GM12875 (cell line): ENCODE data around the gene ARL15.
"Not testable (repeated sequence)": the region's sequence is repeated elsewhere in the genome, so short reads cannot be mapped to it uniquely, and the experiment has no call there.

Source experiments
- H3K4me3 ChIP-seq: one replicate; pipeline ENCODE4 v1.5.1; 2011; ENCODE audit warnings: low read depth, low read length, control low read depth
- TF ChIP-seq, protein P1 (sequence below): IDR thresholded peaks from 2 replicates; pipeline ENCODE4 v1.5.1; 2011; ENCODE audit warnings: low read depth, mild to moderate bottlenecking, control low read depth, inconsistent platforms, low read length, moderate library complexity, borderline replicate concordance; ENCODE audit not compliant: insufficient read depth

The ARL15 gene

GRCh38 chr5:54045077-54045792 lies 265.1 kb downstream of the ARL15 start:
- no peak overlapping the region for H3K4me3 ChIP-seq
- TF ChIP-seq, protein P1, sequence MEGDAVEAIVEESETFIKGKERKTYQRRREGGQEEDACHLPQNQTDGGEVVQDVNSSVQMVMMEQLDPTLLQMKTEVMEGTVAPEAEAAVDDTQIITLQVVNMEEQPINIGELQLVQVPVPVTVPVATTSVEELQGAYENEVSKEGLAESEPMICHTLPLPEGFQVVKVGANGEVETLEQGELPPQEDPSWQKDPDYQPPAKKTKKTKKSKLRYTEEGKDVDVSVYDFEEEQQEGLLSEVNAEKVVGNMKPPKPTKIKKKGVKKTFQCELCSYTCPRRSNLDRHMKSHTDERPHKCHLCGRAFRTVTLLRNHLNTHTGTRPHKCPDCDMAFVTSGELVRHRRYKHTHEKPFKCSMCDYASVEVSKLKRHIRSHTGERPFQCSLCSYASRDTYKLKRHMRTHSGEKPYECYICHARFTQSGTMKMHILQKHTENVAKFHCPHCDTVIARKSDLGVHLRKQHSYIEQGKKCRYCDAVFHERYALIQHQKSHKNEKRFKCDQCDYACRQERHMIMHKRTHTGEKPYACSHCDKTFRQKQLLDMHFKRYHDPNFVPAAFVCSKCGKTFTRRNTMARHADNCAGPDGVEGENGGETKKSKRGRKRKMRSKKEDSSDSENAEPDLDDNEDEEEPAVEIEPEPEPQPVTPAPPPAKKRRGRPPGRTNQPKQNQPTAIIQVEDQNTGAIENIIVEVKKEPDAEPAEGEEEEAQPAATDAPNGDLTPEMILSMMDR: no peak

DNA sequence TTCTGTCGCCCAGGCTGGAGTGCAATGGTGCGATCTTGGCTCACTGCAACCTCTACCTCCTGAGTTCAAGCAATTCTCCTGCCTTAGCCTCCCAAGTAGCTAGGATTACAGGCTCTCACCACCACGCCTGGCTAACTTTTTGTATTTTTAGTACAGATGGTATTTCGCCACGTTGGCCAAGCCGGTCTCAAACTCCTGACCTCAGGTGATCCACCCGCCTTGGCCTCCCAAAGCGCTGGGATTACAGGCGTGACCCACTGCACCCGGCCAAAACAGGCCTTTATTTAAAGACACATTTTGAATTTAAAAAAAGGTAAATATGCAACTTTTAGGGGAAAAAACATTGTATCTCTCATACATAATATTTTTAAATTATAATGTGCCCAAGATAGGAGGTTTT lies 266.1 kb downstream of the ARL15 start:
- not testable (repeated sequence) for H3K4me3 ChIP-seq

GRCh38 chr5:54040804-54041203 lies 269.6 kb downstream of the ARL15 start:
- TF ChIP-seq, protein P1: no peak
- H3K4me3 ChIP-seq: no peak overlapping the region

DNA sequence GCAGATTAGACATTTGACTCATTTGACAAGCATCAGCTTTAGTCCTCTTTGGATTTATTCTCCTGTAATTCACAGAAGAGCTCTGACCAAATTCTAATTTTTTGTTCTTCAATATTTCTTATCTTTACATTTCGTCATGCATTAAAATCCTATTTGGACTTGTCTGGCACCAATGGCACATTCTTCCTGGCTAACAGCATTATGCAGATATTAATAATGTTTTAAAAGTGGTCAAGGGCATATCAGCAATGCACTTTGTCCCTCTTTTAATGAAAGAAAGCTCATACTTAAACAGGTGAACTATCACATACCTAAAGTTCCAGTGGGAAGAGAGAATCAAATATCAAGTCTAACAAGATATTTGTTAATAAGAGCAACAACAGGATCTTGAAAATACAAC lies 270.4 kb downstream of the ARL15 start:
- no peak overlapping the region for H3K4me3 ChIP-seq
- TF ChIP-seq, protein P1: no peak

GRCh38 chr5:54037205-54037604 lies 273.2 kb downstream of the ARL15 start:
- TF ChIP-seq, protein P1: no peak
- no peak overlapping the region for H3K4me3 ChIP-seq

- no peak overlapping the region for H3K4me3 ChIP-seq
- TF ChIP-seq, protein P1: no peak
Observed at GRCh38 chr5:54030981-54031380, 279.4 kb downstream of the ARL15 start.

DNA sequence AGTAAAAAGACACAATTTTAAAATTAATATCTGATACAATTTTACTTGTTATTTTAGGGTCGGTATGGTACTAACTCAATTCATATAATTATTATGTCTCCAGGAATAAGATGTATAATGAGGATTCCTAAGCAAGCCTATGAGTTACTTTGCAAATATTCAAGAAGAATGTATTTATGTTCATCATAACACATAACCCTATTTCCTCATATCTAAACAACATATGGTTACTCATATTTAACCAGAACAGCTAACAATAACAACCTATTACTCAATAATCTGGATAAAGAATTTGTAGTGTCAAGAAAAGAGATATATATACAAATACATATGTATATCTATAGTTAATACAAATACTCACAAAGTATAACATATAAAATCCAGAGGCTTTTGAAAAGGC lies 285.9 kb downstream of the ARL15 start:
- no peak overlapping the region for H3K4me3 ChIP-seq
- TF ChIP-seq, protein P1: no peak
